Putamen (tissue), 1 donor: ENCODE data around the gene KIRREL2.
"Not testable (repeated sequence)": the region's sequence is repeated elsewhere in the genome, so short reads cannot be mapped to it uniquely, and the experiment has no call there.

Source experiments
- DNase-seq: peaks from one replicate; pipeline ENCODE4 v3.0.0-alpha.2; 2016; ENCODE audit warnings: low spot score

The KIRREL2 gene

DNA sequence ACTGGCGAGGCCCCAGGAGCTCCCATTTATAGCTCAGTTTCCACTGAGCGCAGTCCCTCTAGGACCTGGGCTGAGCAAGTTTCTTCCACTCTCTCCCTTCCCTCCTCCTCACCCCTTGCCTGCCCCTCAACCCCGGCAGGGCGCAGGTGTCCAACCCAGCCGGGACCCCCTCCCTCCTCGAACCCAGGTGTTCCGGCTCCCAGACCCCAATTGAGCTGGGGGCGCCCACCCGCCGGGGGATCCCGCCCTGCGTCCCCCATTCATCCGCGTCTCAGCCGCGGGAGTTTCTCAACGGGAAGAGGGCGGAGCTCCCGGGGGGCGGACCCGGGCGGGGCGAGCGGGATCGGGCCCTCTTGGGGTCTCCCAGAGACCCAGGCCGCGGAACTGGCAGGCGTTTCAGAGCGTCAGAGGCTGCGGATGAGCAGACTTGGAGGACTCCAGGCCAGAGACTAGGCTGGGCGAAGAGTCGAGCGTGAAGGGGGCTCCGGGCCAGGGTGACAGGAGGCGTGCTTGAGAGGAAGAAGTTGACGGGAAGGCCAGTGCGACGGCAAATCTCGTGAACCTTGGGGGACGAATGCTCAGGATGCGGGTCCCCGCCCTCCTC, at the start of gene KIRREL2:
TSS of gene KIRREL2 (plus strand) at position 366 of the 604 bp plus-strand sequence. CDS start at position 575, 209 bp downstream.
- no peak for DNase-seq

DNA sequence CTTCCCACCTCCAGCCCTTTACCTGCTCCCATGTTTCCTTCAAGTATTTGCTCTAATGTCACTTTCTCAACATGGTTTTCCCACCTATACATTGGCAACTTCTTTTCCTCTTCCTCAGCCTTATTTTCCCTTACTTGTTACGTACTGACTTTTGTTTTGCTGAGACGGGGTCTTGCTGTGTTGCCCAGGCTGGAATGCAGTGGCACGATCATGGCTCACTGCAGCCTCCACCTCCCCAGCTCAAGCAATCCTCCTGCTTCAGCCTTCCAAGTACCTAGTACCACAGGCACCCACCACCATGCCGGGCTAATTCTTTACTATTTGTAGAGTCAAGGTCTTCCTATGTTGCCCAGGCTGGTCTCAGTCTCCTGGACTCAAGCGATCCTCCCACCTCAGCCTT, 49.1 kb upstream of the KIRREL2 start:
- DNase-seq, result no peak

DNA sequence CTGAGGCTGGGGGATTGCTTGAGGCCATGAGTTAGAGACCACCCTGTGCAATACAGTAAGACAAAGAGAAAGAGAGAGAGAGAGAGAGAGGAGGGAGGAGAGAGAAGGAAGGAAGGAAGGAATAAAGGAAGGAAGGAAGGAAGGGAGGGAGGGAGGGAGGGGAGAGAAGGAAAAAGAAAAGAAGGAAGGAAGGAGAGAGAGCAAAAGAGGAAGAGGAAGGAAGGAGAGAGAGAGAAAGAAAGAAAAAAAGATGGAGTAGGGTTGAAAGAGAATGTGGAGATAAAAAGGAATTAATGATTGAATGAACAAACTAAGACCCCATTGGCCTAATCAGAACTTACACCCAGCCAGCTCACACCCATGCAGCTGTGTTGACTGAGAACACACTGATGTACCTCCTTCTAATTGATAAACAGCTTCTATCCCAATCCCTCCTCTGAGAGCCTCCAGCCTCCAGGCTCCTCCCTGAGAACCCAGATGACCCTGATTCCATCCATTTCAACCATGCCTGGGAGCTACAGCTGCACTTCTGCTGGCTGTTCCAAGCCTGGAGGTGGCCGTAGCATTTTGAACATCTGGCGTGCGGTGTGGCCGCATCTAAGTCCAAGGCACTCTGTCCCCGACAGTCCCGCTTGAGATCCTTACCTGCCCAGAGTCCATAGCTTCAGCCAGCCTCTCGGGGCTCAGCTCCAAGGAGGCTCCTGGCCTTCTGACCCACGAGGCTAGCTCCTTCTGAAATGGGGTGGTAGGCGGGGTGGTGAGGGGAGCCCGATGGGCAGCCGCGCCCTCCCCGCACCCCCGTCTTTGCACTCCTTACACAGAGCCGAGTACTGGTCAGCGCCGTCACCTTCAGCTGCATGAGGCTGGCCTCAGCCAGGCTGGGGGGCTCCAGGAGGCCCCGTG, 45.1 kb upstream of the KIRREL2 start:
- DNase-seq, result no peak

DNA sequence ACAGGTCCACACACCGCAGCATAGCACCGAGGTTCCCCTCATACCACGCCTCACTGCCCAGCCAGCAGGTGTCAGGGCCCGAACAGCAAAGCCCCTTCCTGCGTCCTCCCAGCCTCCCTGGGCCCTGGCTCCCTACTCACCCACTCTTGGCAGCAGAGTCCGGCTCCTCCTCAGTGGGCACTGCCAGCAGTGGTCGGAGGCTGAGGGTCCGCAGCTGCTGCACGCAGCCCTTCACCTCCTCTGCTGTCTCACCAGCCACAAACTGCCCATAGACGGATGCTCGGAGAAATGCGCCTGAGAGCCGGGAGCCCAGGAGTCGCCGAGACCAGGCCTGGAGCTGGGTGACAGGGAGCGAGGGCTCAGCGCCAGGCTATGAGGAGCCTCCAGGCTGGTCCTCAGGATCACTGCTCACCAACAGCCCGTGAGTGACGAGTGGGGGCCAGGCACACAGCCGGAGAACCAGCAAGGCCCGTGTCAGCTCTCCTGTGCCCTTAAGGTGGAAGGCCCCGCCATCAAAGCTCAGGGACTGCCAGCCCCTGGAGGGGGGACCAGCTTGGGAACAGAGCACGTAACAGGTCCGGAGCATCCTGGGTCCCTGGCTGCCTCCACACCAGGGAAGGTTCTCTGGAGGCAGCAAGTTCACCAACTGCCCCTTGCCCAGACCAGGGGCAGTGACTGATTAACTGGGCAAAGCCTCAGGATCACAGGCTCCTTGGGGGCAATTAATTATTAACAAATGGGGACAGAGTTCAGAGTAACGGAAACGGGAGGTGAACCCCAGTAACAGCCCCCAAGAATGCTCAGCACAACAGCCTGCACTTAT, 44.3 kb upstream of the KIRREL2 start, which contains the start of gene PRODH2:
TSS of gene PRODH2 (minus strand) at position 626 of the 823 bp plus-strand sequence. CDS start at position 586, 40 bp downstream.
- no peak for DNase-seq

DNA sequence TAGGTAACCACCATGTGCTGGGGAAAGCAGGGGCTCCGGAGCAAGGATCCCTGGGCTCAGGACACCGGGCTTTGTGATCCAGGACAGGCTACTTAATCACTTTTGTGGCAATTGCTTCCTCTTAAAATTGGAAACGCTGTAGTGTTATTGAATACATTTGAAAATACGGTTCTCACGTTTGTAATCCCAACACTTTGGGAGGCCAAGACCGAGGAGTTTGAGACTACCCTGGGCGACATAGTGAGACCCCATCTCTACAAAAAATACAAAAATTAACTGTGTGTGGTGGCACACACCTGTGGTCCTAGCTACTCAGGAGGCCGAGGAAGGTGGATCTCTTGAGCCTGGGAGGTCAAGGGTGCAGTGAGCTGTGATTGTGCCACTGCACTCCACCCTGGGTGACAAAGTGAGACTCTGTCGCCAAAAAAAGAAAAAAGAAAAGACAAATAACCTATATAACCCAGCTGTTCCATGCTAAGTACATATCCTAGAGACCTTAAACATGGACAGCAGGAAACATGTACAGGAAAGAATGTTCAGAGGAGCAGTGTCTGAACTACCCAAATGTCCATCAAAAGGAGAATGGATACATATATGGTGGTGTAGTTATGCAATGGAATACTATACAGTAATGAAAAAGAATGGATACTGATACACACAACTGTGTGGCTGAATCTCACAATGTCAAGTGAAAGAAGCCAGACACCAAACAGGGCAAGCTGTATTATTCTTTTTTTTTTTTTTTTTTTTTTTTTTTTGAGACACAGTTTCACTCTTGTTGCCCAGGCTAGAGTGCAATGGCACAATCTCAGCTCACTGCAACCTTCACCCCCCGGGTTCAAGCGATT, 43.4 kb upstream of the KIRREL2 start:
- no peak for DNase-seq

DNA sequence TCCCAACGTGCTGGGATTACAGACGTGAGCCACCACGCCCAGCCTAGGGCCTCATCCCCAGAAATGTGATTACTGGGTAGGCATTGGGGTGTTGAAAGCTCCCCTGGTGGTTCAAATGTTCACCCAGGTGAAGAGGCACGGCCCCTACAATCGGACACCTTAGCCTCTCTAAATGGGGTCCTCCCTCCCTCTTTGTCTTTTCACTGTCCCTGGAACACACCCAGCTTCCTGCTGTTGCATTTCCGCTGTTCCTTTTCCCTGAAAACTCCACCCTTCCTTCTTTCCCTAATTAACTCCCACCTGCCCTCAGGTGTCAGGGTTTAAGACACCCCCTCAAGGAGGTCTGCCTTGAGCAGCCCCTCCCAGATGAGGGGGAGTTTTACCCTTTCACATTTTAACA, 40.4 kb upstream of the KIRREL2 start:
- no peak for DNase-seq

DNA sequence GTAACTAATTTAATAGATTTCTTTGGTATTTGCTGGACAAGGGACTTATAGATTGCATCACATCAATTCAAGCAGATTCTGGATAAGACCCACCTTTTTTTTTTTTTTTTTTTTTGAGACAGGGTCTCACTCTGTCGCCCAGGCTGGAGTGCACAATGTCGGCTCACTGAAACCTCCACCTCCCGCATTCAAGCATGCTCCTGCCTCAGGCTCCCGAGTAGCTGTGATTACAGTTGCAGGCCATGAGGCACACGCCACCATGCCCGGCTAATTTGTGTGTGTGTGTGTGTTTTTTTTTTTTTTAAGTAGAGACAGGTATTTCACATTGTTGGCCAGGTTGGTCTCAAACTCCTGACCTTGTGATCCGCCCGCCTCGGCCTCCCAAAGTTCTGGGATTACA, 39.9 kb upstream of the KIRREL2 start:
- DNase-seq, result no peak

DNA sequence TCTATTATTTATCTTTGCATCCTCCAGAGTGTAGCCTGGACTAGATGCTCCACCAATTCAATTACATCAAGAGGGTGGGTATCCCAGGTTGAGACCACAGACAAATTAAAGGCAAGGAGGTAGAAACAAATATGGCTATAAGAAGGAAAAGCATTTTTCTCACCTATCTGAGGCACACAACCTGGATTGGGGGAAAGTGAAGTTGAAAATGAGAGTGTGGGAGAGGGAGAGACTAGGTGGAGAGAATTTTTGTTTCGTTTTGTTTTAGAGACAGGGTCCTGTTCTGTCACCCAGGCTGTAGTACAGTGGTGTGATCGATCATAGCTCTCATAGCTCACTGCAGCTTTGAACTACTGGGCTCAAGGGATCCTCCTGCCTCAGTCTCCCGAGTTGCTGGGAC, 38.3 kb upstream of the KIRREL2 start:
- DNase-seq, result no peak

DNA sequence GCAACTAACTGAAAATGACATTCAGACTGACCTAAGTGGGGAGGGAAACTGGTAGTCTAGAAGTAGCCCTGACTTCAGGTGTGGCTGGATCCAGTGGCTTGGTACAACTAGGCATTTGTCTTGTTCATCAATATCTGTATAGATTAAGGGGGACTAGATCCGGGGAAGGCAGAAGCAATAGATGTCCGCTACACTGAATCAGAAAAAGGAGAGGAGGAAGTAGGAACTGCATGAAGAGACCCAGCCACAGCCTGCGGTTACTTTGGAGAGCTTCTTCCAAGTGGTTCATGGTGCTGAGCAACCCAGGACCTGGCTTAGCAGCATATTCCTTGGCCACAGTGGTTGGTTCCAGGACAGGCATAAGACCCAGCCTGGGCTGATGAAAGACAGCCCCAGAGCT, 34.1 kb upstream of the KIRREL2 start:
- no peak for DNase-seq

DNA sequence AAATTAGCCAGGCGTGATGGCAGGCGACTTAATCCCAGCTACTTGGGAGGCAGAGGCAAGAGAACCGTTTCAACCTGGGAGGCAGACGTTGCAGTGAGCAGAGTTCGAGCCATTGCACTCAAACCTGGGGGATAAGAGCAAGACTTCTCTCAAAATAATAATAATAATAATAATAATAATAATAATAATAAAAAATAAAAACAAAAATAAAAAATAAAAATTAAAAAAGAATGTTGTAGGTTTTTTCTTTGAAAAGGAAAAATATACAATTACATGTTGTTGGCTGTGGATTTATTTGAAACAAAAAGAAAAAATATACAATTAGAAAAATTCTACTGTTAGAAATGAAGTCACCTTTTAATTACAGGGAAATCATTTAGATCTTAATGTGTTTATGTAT, 32.6 kb upstream of the KIRREL2 start:
- DNase-seq, result no peak

DNA sequence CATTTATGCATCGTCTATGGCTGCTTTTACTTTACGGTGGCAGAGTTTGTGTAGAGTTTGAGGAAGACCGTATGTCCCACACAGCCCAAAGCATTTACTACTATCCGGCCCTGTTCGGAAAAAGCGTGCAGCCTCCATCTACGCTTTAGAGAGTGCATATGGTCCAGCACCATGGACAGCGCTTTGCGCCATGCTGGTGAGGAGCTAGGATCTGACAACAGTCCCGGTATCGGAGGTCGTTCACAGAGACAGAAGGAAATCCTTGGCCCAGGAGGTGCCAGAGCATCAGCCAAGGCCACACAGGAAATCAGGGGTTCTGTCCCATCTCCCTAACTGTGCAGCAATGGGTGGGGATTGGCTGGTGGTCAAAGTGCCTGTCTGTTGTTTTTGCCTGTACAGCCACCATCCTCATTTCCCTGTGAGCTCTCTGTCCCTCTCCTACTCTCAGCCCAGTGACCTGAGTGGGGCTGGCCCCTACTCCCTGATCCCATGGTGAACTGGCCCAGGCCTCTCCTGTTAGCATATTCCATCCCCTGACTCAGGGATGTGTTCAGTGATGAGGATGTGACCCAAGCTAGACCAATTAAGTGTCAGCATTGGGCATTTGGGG, 27.9 kb upstream of the KIRREL2 start:
- DNase-seq, result peak; percentile 17

DNA sequence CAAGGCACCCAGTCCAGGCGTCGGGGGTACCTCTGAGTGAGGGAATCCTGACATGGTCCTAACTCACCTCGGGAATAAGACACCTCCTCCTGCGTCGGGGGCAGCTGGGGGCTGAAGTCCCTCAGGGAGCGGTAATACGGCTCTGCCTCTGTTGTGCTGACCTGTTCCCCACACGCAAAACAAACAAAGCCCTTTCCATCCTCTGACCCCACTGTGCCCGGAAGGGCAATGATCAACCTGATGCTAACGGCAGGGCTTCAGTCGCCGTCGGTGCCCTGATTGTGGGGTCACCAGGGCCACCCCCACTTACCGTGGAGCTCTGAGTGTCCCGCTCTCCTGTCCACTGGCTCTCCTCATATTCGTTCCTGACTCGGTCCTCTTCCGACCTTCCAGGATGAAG, 25.7 kb upstream of the KIRREL2 start:
- no peak for DNase-seq

DNA sequence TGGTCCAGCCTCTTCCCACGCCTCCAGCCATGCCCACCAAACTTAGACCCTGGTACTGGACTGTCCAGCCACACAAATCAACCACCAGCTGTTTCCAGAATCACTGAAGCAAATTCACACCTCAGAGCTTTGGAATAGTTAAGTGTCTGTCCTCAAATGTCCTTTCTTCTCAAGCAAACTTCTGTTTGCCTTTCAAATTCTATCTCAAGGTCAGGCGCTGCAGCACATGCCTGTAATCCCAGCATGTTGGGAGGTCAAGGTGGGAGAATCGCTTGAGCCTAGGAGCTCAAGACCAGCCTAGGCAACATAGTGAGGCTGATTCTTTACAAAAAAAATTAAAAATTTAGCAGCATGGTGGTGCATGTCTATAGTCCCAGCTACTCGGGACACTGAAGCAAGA, 24.7 kb upstream of the KIRREL2 start:
- no peak for DNase-seq

DNA sequence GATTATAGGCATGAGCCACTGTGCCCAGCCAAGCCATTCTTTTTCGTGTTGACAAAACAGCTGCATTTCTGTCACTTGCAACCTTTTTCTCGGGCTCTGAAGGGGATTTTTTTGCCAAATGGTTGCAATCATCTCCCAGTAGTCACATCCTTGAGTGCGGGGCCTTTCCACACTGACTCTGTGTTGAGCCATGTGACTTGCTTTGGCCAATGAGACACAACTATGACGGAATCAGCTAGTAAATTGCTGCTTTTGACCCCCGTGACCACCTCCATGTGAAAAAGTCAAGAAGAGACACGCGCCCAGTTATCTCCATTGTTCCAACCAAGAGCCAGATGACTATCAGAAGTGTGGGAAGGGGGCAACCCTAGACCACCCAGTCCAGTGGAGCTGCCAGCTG, 22.7 kb upstream of the KIRREL2 start:
- no peak for DNase-seq

DNA sequence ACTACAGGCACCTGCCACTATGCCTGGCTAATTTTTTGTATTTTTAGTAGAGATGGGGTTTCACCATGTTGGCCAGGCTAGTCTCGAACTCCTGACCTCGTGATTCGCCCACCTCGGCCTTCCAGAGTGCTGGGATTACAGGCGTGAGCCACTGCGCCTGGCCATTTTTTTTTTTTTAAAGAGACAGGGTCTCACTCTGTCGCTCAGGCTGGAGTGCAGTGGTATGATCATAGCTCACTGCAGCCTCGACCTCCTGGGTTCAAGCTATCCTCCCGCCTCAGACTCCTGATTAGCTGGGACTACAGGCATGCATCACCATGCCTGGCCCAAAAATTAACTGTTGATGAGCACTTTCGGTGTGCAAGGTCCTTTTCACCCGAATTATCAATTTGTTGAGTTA, 20.6 kb upstream of the KIRREL2 start:
- not testable (repeated sequence) for DNase-seq

DNA sequence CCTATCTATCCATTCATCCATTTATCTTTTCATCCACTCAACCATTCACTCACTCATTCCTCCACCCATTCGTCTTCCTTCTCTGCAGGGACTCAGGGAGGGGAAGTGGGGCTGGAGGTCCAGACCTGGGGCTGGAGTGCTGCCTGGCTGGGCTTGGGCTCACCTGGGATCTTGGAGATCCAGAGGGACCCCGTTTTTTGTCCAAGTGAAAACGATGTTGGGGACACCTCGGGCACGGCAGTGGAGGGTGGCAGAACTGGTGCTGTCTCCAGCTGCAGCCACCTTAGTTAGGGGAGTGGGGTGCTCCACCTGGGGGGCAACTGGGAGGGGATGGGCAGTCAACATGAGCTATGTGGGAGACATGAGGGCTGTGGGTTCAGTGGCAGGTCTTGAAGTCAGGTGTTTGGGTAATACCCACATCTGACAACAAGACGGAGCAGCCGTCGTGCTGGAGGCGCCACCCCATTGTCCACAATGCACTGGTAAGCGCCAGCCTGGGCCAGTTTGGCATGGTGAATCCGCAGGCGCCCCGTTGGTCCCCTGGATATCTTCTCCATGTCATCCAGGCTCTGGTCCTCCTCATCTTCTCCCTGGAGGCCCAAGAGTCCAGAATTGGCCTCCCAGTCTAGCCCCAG, 14.6 kb upstream of the KIRREL2 start:
- no peak for DNase-seq

DNA sequence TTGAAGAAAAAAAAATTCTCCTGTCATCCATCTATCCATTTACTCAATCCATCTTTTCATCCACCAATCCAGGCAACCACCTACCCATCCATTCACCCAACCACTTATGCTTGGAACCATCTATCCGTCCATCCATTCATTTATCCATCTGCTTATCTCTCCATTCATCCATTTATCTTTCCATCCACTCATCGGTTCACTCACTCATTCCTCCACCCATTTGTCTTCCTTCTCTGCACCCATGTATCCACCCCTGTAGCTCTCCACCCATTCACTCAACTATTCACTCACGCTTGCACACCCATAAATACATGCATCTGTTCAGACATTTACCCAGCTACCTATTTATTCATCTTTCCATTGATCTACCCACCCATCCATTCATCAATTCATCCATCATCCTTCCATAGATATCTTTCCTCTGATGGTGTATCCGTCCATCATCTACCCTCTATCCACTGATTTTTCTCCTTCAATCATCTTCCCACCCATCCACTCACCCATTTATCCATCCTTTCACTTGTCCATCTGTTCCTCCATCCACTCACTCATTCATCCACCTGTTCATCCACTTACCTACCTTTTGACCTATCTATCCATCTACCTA, 13.9 kb upstream of the KIRREL2 start:
- DNase-seq, result no peak

DNA sequence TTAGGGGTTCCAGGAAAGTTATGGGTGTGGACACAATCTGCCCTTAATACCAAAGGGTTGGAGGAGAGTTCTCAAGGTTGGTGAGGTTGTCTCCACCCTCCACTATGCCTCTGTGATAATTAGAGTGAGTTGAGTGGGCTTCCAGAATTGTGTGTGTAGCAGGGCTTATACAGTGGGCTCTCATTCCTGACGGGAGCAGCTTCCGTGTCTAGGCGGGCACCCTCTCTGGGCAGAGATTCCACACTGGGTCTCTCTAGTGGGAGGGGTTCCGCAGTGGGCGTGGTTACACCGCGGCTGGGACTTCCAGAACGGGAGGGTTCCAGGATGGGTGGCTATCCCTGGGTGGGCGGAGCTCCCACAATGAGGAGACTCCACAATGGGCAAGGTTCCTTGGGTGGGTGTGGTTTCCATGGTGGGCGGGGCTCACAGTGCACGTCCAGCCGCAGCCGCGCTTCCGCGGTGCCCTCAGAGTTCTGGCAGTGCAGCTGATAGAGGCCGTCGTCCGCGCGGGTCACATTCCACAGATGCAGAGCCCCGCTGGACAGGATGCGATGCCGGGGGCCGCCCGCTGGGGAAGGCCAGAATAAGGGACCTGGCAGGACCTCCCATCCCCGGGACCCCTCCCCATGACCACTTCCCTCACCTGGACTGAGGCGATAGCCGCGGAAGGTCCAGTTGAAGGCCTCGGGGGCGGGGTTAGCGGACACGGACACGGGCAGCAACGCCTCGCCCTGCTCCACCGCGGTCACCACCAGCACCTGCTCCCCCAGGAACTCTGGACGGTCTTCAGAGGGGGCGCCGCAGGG, 12.8 kb upstream of the KIRREL2 start:
- no peak for DNase-seq

DNA sequence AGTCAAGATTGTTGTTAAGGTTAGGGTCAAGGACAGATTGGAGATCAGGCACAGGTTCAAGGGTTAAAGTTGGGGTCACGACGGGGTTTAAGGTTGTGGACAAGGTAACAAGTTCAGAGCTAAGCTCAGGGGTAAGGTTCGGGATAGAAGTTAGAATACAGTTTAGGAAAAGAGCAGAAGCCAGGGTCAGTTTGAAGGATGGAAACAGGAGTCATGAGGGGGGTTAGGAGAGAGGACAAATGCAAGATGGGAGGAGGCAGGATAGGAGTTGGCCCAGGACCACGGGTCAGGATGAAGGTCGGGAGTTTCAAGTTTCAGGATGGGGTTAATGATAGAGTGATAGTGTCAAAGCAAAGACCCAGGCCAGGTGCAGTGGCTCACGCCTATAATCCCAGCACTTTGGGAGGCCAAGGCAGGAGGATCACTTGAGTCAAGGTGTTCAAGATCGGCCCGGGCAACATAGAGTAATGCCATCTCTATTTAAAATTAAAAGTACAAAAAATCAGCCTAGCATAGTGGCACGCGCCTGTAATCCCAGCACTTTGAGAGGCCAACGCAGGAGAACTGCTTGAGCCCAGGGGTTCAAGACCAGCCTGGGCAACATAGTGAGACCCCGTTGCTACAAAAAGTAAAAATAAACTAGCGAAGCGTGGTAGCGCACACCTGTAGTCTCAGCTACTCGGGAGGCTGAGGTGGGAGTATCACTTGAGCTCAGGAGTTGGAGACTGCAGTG, 12.1 kb upstream of the KIRREL2 start:
- no peak for DNase-seq
